GM23338 (cell line): ENCODE data around the gene NOC2L. TPM values are rescaled to one million over a fixed set of nuclear protein-coding genes. Genes with fewer than 3 reads are reported as not detected.
"Not testable (repeated sequence)": the region's sequence is repeated elsewhere in the genome, so short reads cannot be mapped to it uniquely, and the experiment has no call there.

Experiments used
- ATAC-seq: fragments of 200-7000 bp; cut with Tn5 transposase; 3 replicates; pipeline ENCODE4 v1.9.1; 2020
- DNase-seq: peaks from one replicate; pipeline ENCODE4 v3.0.0-alpha.2; 2015; ENCODE audit warnings: low spot score
- H2AFZ ChIP-seq: fragments of 200-600 bp; sonication (generic); 2 replicates; pipeline ENCODE4 v1.8.0; 2016; ENCODE audit warnings: antibody characterized with exemption, mild to moderate bottlenecking, moderate library complexity
- H3F3A ChIP-seq: fragments of 200-600 bp; sonication (generic); replicated peaks from 2 replicates; pipeline ENCODE4 v1.8.0; 2017; ENCODE audit warnings: antibody characterized with exemption, mixed run types, low read depth
- H3K27ac ChIP-seq: fragments of 200-600 bp; sonication (generic); 2 replicates; pipeline ENCODE4 v1.6.1; 2016; ENCODE audit warnings: low read depth
- H3K27me3 ChIP-seq: fragments of 200-600 bp; sonication (generic); 2 replicates; pipeline ENCODE4 v1.8.0; 2016; ENCODE audit warnings: mild to moderate bottlenecking, mixed run types, moderate library complexity; ENCODE audit not compliant: insufficient read depth
- H3K36me3 ChIP-seq: fragments of 200-600 bp; sonication (generic); 2 replicates; pipeline ENCODE4 v1.8.0; 2016; ENCODE audit warnings: mild to moderate bottlenecking; ENCODE audit not compliant: insufficient read depth
- H3K4me1 ChIP-seq: fragments of 200-600 bp; sonication (generic); 2 replicates; pipeline ENCODE4 v1.8.0; 2016; ENCODE audit warnings: mild to moderate bottlenecking, moderate library complexity; ENCODE audit not compliant: insufficient read depth
- H3K4me2 ChIP-seq: fragments of 200-600 bp; sonication (generic); 2 replicates; pipeline ENCODE4 v1.7.1; 2017; ENCODE audit warnings: mixed run types
- H3K4me3 ChIP-seq: fragments of 200-600 bp; sonication (generic); 2 replicates; pipeline ENCODE4 v1.6.1; 2016; ENCODE audit warnings: mixed run types
- H3K79me2 ChIP-seq: fragments of 200-600 bp; sonication (generic); replicated peaks from 2 replicates; pipeline ENCODE4 v1.8.0; 2017; ENCODE audit warnings: mild to moderate bottlenecking; ENCODE audit not compliant: insufficient read depth
- H3K9me2 ChIP-seq: fragments of 200-600 bp; sonication (generic); 2 replicates; pipeline ENCODE4 v1.8.0; 2017; ENCODE audit not compliant: insufficient read depth
- H4K20me1 ChIP-seq: fragments of 200-600 bp; sonication (generic); replicated peaks from 2 replicates; pipeline ENCODE4 v1.8.0; 2017; ENCODE audit warnings: mild to moderate bottlenecking; ENCODE audit not compliant: insufficient read depth
- H3K27ac Mint-ChIP-seq: 2 replicates; pipeline ENCODE4 v1.8.0; 2020; ENCODE audit warnings: inconsistent platforms, mild to moderate bottlenecking, moderate library complexity, mixed read lengths
- H3K27me3 Mint-ChIP-seq: 3 replicates; pipeline ENCODE4 v1.8.0; 2022; ENCODE audit warnings: low read depth, mild to moderate bottlenecking, moderate library complexity, mixed read lengths, inconsistent platforms; ENCODE audit not compliant: insufficient read depth, poor library complexity
- H3K36me3 Mint-ChIP-seq: 3 replicates; pipeline ENCODE4 v1.8.0; 2021; ENCODE audit warnings: low read depth, mild to moderate bottlenecking, inconsistent platforms, moderate library complexity, mixed read lengths
- H3K4me1 Mint-ChIP-seq: 3 replicates; pipeline ENCODE4 v1.8.0; 2020; ENCODE audit warnings: mild to moderate bottlenecking, inconsistent platforms, mixed read lengths
- H3K4me3 Mint-ChIP-seq: 3 replicates; pipeline ENCODE4 v1.8.0; 2021; ENCODE audit warnings: moderate library complexity, mild to moderate bottlenecking, inconsistent platforms, mixed read lengths
- H3K9me3 Mint-ChIP-seq: 3 replicates; pipeline ENCODE4 v1.8.0; 2020; ENCODE audit warnings: moderate library complexity, mild to moderate bottlenecking, inconsistent platforms, mixed read lengths
- CREB1 ChIP-seq: fragments of 250-450 bp; sonication (Bioruptor Pico); IDR thresholded peaks from 2 replicates; pipeline ENCODE4 v1.5.0; 2020; ENCODE audit warnings: low read depth, mild to moderate bottlenecking, moderate library complexity
- CTCF ChIP-seq, 2 experiments: fragments of 200-600 bp in 1 of 2; sonication (generic) in 1 of 2; conservative IDR thresholded peaks; 2 replicates each; pipeline versions ENCODE4 v1.5.1 to v1.6.1; 2016 to 2017; ENCODE audit warnings: antibody characterized with exemption in 2 of 2, low read depth in 2 of 2, mild to moderate bottlenecking in 2 of 2, moderate library complexity in 1 of 2
- ETS1 ChIP-seq: IDR thresholded peaks from 2 replicates; pipeline ENCODE4 v1.6.1; 2016; ENCODE audit warnings: antibody characterized with exemption
- EZH2phosphoT487 ChIP-seq: fragments of 200-600 bp; sonication (generic); IDR thresholded peaks from one replicate; pipeline ENCODE4 v1.8.1; 2018; ENCODE audit warnings: antibody characterized with exemption; ENCODE audit not compliant: unreplicated experiment
- JUNB ChIP-seq: IDR thresholded peaks from one replicate; pipeline ENCODE4 v1.6.1; 2016; ENCODE audit warnings: antibody characterized with exemption; ENCODE audit not compliant: unreplicated experiment
- REST ChIP-seq: IDR thresholded peaks from one replicate; pipeline ENCODE4 v1.6.1; 2018; ENCODE audit warnings: antibody characterized with exemption; ENCODE audit not compliant: unreplicated experiment
- STAT1 ChIP-seq: IDR thresholded peaks from one replicate; pipeline ENCODE4 v1.6.1; 2016; ENCODE audit warnings: antibody characterized with exemption; ENCODE audit not compliant: unreplicated experiment
- ZNF114 ChIP-seq: fragments of 250-450 bp; sonication (Bioruptor Pico); IDR thresholded peaks from 2 replicates; pipeline ENCODE4 v1.5.0; 2020; ENCODE audit warnings: mild to moderate bottlenecking, moderate library complexity
- ZNF331 ChIP-seq: fragments of 250-450 bp; sonication (Bioruptor Pico); IDR thresholded peaks from 2 replicates; pipeline ENCODE4 v1.5.0; 2020; ENCODE audit warnings: low read depth, mild to moderate bottlenecking, moderate library complexity
- ZNF462 ChIP-seq: fragments of 250-450 bp; sonication (Bioruptor Pico); IDR thresholded peaks from 2 replicates; pipeline ENCODE4 v1.5.0; 2020; ENCODE audit warnings: mild to moderate bottlenecking, moderate library complexity
- polyA plus RNA-seq: library from polyadenylated mRNA; unstranded; fragments of >200 nt; fragmentation: Nextera tagmentation; extraction: Ambion mirVana; gene quantifications from 2 replicates; pipeline ENCODE4 v1.2.1, GENCODE V29; 2016
- total RNA-seq: library from RNA; depleted of rRNA; stranded (reverse); fragments of >200 nt; shearing (Covaris generic); gene quantifications from 2 replicates; pipeline ENCODE4 v1.2.3, GENCODE V29; 2014

NOC2L gene
- total and polyA plus RNA-seq, 2 experiments from 2014 or later = 79.3 to 125 TPM

- H3K79me2 ChIP-seq = no peaks in the 10 kb centered on the region
- no peak overlapping the region for H3K27ac Mint-ChIP-seq
- peaks cover 42% of the 10 kb centered on the region for H3K27me3 Mint-ChIP-seq
- H3K4me3 ChIP-seq = no peak overlapping the region
- no peak for DNase-seq
- peaks cover 28% of the 10 kb centered on the region for H3K27me3 ChIP-seq
- no peaks in the 10 kb centered on the region for H3F3A ChIP-seq
- no peaks in the 10 kb centered on the region for H4K20me1 ChIP-seq
- no peaks in the 10 kb centered on the region for H3K36me3 Mint-ChIP-seq
- H3K4me1 ChIP-seq = no peaks in the 10 kb centered on the region
- H3K9me2 ChIP-seq = no peaks in the 10 kb centered on the region
- H3K4me2 ChIP-seq = no peak overlapping the region
- peaks cover 4% of the 10 kb centered on the region for H3K4me1 Mint-ChIP-seq
- ATAC-seq = no peak
- no peak overlapping the region for H3K4me3 Mint-ChIP-seq
- TF ChIP-seq EZH2phosphoT487 (no peak), JUNB (no peak), ZNF462 (no peak), ZNF114 (CRISPR knock-in tag) (no peak), ZNF331 (CRISPR knock-in tag) (no peak), ETS1 (no peak), STAT1 (no peak), CREB1 (no peak), CTCF (conservative IDR thresholded peaks at IDR 0.05; ENCODE audit: low read depth in 2 of 2) (no peak), REST (no peak)
- H2AFZ ChIP-seq = no peak overlapping the region
- no peaks in the 10 kb centered on the region for H3K36me3 ChIP-seq
- H3K9me3 Mint-ChIP-seq = no peaks in the 10 kb centered on the region; the same call in 1 of the 3 replicates
- no peak overlapping the region for H3K27ac ChIP-seq
These were observed 59.3 kb downstream of the NOC2L start for GRCh38 chr1:899636-900317.

- peaks cover 16% of the 10 kb centered on the region for H3K27me3 ChIP-seq
- not testable (repeated sequence) for H3K36me3 Mint-ChIP-seq, H3K79me2 ChIP-seq, H3K27ac ChIP-seq, H3K36me3 ChIP-seq, DNase-seq, H3F3A ChIP-seq, H3K9me2 ChIP-seq, H4K20me1 ChIP-seq, H2AFZ ChIP-seq, H3K4me3 ChIP-seq, H3K4me3 Mint-ChIP-seq, H3K4me2 ChIP-seq, H3K27ac Mint-ChIP-seq, H3K4me1 Mint-ChIP-seq, H3K4me1 ChIP-seq, ATAC-seq, H3K9me3 Mint-ChIP-seq
- H3K27me3 Mint-ChIP-seq = peaks cover 31% of the 10 kb centered on the region
These were observed 61.1 kb downstream of the NOC2L start for GRCh38 chr1:897951-898350.
